AG09319 (cell line): ENCODE measurements around the gene TNIP1.
A peak's percentile ranks its signal among the peaks of the same experiment; 100 is the strongest.

ENCODE experiments used
- DNase-seq: peaks from one replicate; pipeline ENCODE4 v3.0.0-alpha.2; 2010; ENCODE audit warnings: low read depth; ENCODE audit errors: extremely low read depth
- CTCF ChIP-seq: IDR thresholded peaks from 2 replicates; pipeline ENCODE4 v1.5.1; 2011; ENCODE audit warnings: low read depth, mild to moderate bottlenecking, inconsistent platforms, low read length, moderate library complexity

TNIP1 gene

GRCh38 chr5:151030056-151030336 is 50.8 kb downstream of the TNIP1 start:
- peak; percentile 0; the same call in 1 of the 2 replicates for TF ChIP-seq CTCF
- DNase-seq: no peak

DNA sequence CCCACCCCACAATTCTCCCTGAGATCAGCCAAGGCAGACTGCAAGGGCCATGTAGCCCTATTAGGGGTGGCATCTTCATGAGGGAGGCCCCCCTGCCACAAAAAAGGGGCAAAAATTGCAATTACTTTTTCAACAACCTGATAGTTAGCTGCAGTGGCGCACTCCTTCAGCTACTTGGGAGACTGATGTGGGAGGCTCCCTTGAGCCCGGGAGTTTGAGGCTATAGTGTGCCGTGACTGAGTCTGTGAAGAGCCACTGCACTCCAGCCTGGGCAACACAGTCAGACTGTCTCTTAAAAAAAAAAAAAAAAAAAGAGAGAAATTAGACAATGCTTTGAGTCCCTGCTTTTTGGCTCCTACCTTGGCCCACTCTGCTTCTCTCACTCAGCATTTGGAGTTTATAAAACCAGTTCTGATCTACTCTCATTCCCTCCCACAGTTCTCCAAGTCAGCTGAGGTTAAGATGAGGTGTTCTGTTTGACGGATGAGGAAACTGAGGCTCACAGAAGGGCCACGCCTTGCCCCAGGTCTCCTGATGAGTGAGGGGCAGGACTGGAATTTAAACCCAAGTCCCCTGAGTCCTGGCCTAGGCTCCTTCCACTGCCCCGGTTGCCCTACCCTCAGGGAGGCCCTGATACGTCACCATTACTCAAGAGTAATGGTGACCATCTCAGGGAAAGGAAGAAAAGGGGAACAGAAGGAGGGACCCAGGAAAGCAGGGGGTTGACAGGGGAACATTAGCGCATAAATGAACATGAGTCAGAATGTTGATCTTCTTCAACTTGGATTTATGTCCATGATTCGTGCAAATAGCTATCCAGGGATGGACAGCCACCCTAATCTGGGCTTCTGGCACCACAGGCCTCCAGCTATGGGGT is 51.4 kb downstream of the TNIP1 start:
- DNase-seq: no peak
- no peak for TF ChIP-seq CTCF

DNA sequence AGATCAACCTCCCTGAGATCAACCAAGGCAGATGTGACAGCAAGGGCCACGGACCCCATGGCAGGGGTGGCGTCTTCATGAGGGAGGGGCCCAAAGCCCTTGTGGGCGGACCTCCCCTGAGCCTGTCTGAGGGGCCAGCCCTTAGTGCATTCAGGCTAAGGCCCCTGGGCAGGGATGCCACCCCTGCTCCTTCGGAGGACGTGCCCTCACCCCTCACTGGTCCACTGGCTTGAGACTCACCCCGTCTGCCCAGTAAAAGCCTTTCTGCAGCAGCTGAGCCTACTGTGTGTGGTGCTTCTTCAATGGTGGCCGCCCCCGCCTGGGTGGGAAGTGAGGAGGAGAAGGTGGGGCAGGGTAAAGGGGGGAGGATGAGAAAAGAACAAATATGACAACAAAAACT is 52.1 kb downstream of the TNIP1 start:
- DNase-seq: no peak
- TF ChIP-seq CTCF: no peak

GRCh38 chr5:151027961-151028479 is 52.8 kb downstream of the TNIP1 start:
- no peak for DNase-seq
- TF ChIP-seq CTCF: no peak

DNA sequence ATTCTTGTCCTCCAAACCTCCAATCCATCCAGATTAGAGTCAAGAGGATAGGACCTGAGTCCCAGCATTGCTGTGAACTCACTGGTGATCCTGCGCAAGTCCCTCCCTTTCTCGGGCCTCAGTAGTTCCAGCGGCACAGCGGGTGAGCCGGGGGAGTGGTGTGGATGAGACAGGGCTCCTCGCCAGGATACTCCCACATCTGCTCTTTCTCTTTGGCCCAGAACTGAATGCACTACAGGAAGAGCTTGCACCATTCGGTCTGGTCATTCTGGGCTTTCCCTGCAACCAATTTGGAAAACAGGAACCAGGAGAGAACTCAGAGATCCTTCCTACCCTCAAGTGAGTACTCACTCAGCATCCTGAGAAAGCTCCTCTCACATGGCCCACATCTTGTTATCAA is 54.2 kb downstream of the TNIP1 start:
- DNase-seq: no peak
- no peak for TF ChIP-seq CTCF

GRCh38 chr5:151026088-151026487 is 54.7 kb downstream of the TNIP1 start:
- no peak for DNase-seq
- no peak for TF ChIP-seq CTCF

- no peak for DNase-seq
- TF ChIP-seq CTCF: no peak
Measured at GRCh38 chr5:151025250-151025606, 55.6 kb downstream of the TNIP1 start.
